HG03565 (cell line): ENCODE data around the gene PUS1.

Experiments used
- ATAC-seq: cut with Tn5 transposase; IDR thresholded peaks from one replicate; pipeline ENCODE4 v1.9.1; 2021; ENCODE audit warnings: mild to moderate bottlenecking, moderate library complexity; ENCODE audit not compliant: unreplicated experiment

The PUS1 gene

GRCh38 chr12:131915823-131916222, 13.3 kb upstream of the PUS1 start:
- no peak for ATAC-seq

GRCh38 chr12:131916306-131917138, 12.6 kb upstream of the PUS1 start:
- ATAC-seq = no peak

- no peak for ATAC-seq
These were observed 11.9 kb upstream of the PUS1 start for GRCh38 chr12:131917139-131917710.

DNA sequence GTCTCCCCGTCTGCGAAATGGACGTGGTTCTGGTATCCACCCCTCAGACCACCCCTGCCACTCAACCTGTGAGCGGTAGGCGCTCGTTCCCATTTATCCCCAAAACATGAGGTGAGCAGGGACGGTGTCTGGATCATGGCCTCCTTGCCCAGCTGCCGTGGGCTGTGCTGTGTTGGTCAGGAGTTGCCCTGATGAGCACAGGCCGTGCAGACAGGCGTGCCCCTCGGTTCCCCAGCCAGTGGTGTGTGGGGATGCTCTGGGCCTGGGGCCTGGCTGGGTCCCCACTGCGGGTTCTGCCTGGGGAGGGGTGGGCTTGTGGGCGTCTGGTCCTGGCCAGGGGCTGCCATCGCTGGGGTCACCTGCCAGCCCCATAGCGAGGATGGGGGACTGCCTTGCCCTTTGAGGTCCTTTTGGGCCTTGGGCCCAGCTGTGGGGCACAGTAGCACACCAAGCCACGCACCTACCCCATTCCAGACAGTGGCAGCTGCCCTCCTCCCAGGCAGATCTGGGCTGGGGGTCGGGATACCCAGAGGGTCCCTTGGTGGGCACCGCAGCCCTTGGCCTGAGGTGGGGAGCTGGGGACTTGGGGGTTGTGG, 11.3 kb upstream of the PUS1 start:
- no peak for ATAC-seq

GRCh38 chr12:131918311-131919050, 10.6 kb upstream of the PUS1 start:
- ATAC-seq = no peak

DNA sequence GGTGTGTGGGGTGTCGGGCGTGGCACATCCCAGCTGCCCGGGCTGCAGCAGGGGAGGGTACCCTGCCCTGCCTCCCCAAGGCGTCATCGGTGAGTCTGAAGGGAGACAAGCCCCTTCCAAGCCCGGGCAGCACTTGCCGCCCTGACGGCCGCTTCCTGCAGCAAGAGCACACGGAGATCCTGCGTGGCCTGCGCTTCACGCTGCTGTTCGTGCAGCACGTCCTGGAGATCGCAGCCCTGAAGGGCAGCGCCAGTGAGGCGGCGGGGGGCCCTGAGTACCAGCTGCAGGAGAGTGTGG, 10.1 kb upstream of the PUS1 start:
- ATAC-seq = no peak

DNA sequence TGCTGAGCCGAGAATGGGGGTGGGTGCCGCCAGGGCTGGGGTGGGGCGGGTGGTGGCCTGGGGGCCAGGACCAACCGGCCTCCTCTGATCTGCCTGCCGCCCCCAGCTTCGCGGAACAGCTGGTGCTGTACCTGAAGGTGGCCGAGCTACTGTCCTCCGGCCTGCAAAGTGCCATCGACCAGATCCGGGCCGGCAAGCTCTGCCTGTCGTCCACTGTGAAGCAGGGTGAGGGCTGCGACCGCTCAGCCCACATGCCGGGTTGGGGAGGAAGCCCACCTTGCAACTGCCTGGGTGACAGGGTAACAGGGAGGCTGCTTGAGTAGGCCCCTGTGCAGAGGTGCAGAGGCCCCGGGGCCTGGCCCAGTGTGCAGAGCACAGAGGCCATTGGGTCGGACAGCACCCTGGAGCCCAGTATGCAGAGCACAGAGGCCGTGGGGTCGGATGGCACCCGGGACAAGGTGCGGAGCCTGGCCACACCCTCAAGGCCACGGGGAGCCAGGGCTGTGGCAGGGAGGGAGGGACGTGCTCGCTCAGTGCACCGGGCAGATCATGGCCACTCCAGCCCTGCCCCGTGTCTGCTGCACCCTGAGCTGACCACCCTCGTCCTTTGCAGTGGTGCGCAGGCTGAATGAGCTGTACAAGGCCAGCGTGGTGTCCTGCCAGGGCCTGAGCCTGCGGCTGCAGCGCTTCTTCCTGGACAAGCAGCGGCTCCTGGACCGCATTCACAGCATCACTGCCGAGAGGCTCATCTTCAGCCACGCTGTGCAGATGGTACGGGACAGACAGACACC, 9.5 kb upstream of the PUS1 start:
- ATAC-seq = no peak

DNA sequence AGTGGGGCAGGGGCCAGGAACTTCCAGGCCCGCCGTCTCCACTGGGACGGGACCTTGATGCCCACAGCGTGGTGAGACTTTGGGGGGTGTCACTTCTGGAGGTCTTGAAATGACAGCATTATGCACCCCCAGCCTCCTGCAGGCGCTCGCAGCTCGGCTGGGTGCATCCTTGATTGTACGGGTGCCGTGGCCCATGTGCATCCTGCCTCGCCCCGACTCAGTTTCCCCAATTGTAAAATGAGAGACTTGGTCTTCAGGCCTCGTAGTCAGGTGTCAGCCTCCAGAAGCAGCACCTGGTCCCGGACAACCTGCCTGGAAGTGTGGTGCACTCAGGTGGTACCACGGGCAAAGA, 8.9 kb upstream of the PUS1 start:
- no peak for ATAC-seq

DNA sequence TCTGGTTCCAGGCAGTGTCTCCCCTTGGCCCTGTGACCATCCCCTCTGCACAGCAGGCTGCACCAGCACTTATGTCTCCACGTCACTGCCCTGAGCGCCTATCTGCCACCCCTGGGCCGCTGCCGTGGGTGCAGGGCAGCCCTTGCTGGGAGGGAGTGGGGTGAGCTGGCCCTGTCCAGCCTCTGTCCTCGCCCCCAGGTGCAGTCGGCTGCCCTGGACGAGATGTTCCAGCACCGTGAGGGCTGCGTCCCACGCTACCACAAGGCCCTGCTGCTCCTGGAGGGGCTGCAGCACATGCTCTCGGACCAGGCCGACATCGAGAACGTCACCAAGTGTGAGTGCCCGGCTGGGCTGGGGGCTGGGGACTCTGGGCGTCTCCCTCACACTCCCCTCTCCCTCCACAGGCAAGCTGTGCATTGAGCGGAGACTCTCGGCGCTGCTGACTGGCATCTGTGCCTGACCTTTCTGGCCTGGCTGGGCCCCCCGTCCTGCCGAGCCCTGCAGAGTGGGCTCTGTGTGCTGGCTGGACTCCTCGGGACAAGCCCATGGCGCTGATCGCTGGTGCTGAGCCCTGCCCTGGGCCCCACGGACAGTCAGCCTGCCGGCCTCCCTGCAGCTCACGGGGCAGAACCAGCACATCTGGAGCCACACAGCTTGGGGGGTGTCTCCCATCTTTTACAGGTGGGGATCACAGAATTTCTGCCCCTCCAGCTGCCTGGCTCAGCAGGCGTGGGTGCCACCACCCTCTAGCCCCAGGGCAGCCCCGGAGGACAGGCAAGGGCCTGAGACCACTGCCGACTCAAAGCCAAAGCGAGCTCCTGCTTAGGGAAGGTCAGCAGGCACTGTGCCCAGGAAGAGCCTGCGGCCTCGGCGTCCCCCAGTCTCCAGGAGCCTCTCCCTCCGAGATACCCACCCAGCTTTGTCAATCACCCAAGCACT, 7.9 kb upstream of the PUS1 start:
- ATAC-seq = no peak

GRCh38 chr12:131921866-131922769, 7.0 kb upstream of the PUS1 start:
- ATAC-seq = no peak

- ATAC-seq = no peak
These were observed 6.3 kb upstream of the PUS1 start for GRCh38 chr12:131922772-131923171.

DNA sequence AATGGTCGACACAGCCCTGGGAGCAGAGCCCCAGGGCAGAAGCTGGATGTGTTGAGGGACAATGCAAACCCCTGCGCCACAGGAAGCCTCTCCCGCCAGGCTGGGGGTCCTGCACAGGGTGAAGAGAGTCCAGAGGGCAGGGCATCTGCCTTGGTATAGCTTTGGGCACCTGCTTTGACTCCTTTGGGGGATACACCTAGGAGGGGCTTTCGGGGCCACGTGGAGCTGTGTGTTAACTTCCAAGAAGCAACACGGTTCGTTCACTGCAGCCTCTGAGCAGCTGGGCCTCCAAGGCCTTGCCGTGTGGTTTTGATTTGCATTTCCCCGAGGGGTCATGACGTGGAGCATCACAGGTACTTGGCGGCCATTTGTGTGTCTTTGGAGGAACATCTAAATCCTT, 5.8 kb upstream of the PUS1 start:
- peak; percentile 64 for ATAC-seq

- ATAC-seq = no peak
These were observed 1.7 kb upstream of the PUS1 start for GRCh38 chr12:131927110-131928079.

- no peak for ATAC-seq
These were observed 881 bp upstream of the PUS1 start for GRCh38 chr12:131928080-131928710.

DNA sequence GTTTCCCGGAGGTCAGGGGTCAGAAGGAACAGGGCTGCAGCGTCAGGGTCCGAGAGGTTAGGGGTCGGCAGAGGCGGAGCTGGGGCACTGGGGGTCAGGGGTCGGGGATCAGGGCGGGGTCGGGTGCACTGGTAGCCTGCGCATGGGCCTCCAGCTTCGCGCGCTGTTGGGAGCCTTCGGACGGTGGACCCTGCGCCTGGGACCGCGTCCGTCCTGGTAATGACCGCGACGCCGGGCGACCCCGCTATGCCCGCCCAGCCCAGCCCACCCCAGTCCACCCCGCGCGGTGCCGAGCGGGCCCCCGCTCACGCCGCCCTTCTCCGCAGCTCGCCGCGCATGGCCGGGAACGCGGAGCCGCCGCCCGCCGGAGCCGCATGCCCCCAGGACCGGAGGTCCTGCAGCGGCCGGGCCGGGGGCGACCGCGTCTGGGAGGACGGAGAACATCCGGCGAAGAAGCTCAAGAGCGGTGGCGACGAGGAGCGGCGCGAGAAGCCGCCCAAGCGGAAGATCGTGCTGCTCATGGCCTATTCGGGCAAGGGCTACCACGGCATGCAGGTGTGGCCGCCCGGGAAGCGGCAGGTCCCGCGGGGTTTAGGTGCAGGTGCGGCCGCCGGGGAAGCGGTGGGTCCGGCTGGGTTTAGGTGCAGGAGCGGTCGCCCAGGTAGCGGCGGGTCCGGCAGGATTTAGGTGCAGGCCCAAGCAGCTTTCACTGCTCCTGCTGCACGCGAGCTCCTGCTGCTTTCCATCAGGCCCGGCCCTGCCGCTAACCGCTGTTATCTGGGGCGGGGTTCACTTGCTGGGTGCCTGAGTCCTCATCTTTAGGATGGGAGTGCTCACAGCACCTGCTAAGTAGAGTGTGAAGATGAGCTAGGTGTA, 743 bp downstream of the PUS1 start:
- no peak for ATAC-seq

DNA sequence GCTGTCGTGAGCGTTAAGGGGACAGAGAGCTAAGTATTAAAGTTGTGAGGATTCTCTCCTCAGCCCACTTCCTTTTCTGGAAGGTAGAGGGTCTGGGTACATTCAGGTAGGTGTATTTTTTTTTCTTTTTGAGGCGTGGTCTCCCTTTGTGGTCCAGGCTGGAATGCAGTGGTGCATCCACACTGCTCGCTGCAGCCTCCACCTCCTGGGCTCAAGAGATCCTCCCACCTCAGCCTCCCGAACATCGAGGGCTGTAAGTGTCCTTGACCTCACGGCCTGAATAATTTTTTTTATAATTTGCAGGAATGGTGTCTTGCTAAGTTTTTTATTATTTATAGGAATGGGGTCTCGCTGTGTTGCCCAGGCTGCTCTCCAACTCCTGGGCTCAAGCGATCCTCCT, 1.4 kb downstream of the PUS1 start:
- no peak for ATAC-seq
